ENCODE measurements around the gene RTN4IP1.
A peak's percentile ranks its signal among the peaks of the same experiment; 100 is the strongest.

The RTN4IP1 gene

GRCh38 chr6:106540907-106541306, 88.4 kb downstream of the RTN4IP1 start:
- H3K27ac ChIP-seq, result peak overlapping the region; percentile 39; the same call in 1 of the 2 replicates
- no peak for TF ChIP-seq CTCF (conservative IDR thresholded peaks at IDR 0.05)

GRCh38 chr6:106540432-106540831, 88.9 kb downstream of the RTN4IP1 start:
- peak overlapping the region; percentile 39 for H3K27ac ChIP-seq

GRCh38 chr6:106539936-106540335, 89.4 kb downstream of the RTN4IP1 start:
- H3K27ac ChIP-seq, result peak overlapping the region; percentile 39
- TF ChIP-seq CTCF (conservative IDR thresholded peaks at IDR 0.05), result no peak

More at GRCh38 chr6:106540432-106540831, 88.9 kb downstream of the RTN4IP1 start:
- no peak for TF ChIP-seq CTCF (conservative IDR thresholded peaks at IDR 0.05)

- TF ChIP-seq CTCF (conservative IDR thresholded peaks at IDR 0.05), result no peak
- H3K27ac ChIP-seq, result peak overlapping the region; percentile 39
Observed at GRCh38 chr6:106538145-106538544, 91.2 kb downstream of the RTN4IP1 start.

- H3K27ac ChIP-seq, result no peak overlapping the region
- TF ChIP-seq CTCF (conservative IDR thresholded peaks at IDR 0.05), result no peak
Observed at GRCh38 chr6:106537662-106538061, 91.6 kb downstream of the RTN4IP1 start.

GRCh38 chr6:106536851-106537250, 92.4 kb downstream of the RTN4IP1 start:
- TF ChIP-seq CTCF (conservative IDR thresholded peaks at IDR 0.05), result no peak
- no peak overlapping the region; the same call in 1 of the 2 replicates for H3K27ac ChIP-seq

GRCh38 chr6:106536357-106536756, 92.9 kb downstream of the RTN4IP1 start:
- TF ChIP-seq CTCF (conservative IDR thresholded peaks at IDR 0.05), result no peak
- H3K27ac ChIP-seq, result no peak overlapping the region

All from VCaP (cell line).